CD1c-positive myeloid dendritic cell (primary cell): Measurements from ENCODE around the gene GRK6.
A peak's percentile ranks its signal among the peaks of the same experiment; 100 is the strongest.

Source experiments
- DNase-seq: peaks from one replicate; pipeline ENCODE4 v3.0.0-alpha.2; 2016; ENCODE audit errors: extremely low spot score

Gene GRK6

GRCh38 chr5:177454397-177455035 lies 28.0 kb downstream of the GRK6 start:
- peak; percentile 97 for DNase-seq

- DNase-seq: peak; percentile 75
Observed at GRCh38 chr5:177455036-177455660, 28.7 kb downstream of the GRK6 start.

GRCh38 chr5:177455661-177456590 lies 29.4 kb downstream of the GRK6 start:
- peak; percentile 95 for DNase-seq

GRCh38 chr5:177456591-177456964 lies 30.1 kb downstream of the GRK6 start:
- no peak for DNase-seq

GRCh38 chr5:177456976-177457851 lies 30.7 kb downstream of the GRK6 start:
- DNase-seq: peak; percentile 96

GRCh38 chr5:177457852-177458681 lies 31.6 kb downstream of the GRK6 start:
- DNase-seq: no peak

- DNase-seq: no peak
Observed at GRCh38 chr5:177458912-177459350, 32.5 kb downstream of the GRK6 start.

GRCh38 chr5:177459357-177459756 lies 32.9 kb downstream of the GRK6 start:
- no peak for DNase-seq

- DNase-seq: no peak
Observed at GRCh38 chr5:177459819-177460628, 33.5 kb downstream of the GRK6 start.

- DNase-seq: peak; percentile 79
Observed at GRCh38 chr5:177462021-177462670, 35.7 kb downstream of the GRK6 start.

GRCh38 chr5:177465044-177465443 lies 38.6 kb downstream of the GRK6 start:
- no peak for DNase-seq

GRCh38 chr5:177466861-177467260 lies 40.4 kb downstream of the GRK6 start:
- no peak for DNase-seq

- DNase-seq: no peak
Observed at GRCh38 chr5:177467436-177467835, 41.0 kb downstream of the GRK6 start.

- no peak for DNase-seq
Observed at GRCh38 chr5:177468329-177468684, 41.8 kb downstream of the GRK6 start.

GRCh38 chr5:177468685-177469628 lies 42.5 kb downstream of the GRK6 start:
- no peak for DNase-seq

- DNase-seq: no peak
Observed at GRCh38 chr5:177469750-177470525, 43.5 kb downstream of the GRK6 start.

- DNase-seq: peak; percentile 48
Observed at GRCh38 chr5:177470759-177471536, 44.5 kb downstream of the GRK6 start.
